Mucosa of rectum (tissue), 2 donors: ENCODE results near the gene MEAF6.

Experiments used
- H3K27ac ChIP-seq, 2 donors: one replicate each; pipeline ENCODE4 v1.7.0; 2013; ENCODE audit warnings: inconsistent platforms in 2 of 2, low read depth in 2 of 2, low read length in 2 of 2
- H3K27me3 ChIP-seq, 2 donors: one replicate each; pipeline ENCODE4 v1.7.0; 2013; ENCODE audit warnings: low read length in 2 of 2; ENCODE audit not compliant: control insufficient read depth in 2 of 2, insufficient read depth in 2 of 2
- H3K36me3 ChIP-seq, 2 donors: one replicate each; pipeline ENCODE4 v1.7.0; 2013; ENCODE audit warnings: low read length in 2 of 2; ENCODE audit not compliant: control insufficient read depth in 2 of 2, insufficient read depth in 2 of 2
- H3K4me1 ChIP-seq, 2 donors: one replicate each; pipeline ENCODE4 v1.7.0; 2013; ENCODE audit warnings: low read length in 2 of 2, mild to moderate bottlenecking in 1 of 2; ENCODE audit not compliant: control insufficient read depth in 2 of 2, insufficient read depth in 2 of 2
- H3K4me3 ChIP-seq, 2 donors: one replicate each; pipeline ENCODE4 v1.7.0; 2013; ENCODE audit warnings: low read length in 2 of 2
- H3K9ac ChIP-seq, 2 donors: one replicate each; pipeline ENCODE4 v1.7.0; 2013; ENCODE audit warnings: low read length in 2 of 2, low read depth in 1 of 2, mild to moderate bottlenecking in 1 of 2
- H3K9me3 ChIP-seq, 2 donors: one replicate each; pipeline ENCODE4 v1.7.0; 2013; ENCODE audit warnings: low read length in 2 of 2; ENCODE audit not compliant: control insufficient read depth in 2 of 2
- donor health status: healthy.
- donor health status: Normal muscosa, but diverticular disease.

MEAF6 gene

GRCh38 chr1:37479255-37480124, 35.1 kb downstream of the MEAF6 start:
- Histone ChIP-seq H3K9ac (peak overlapping the region; percentile 86 to 99), H3K27ac (peak overlapping the region; percentile 96 to 98), H3K4me1 (peaks cover 58 to 60% of the 10 kb centered on the region in 2 donors), H3K27me3 (no peaks in the 10 kb centered on the region), H3K4me3 (peak overlapping the region; percentile 89 to 97), H3K36me3 (peaks cover 59 to 67% of the 10 kb centered on the region in 2 donors), H3K9me3 (no peaks in the 10 kb centered on the region)

- no peaks in the 10 kb centered on the region for H3K27me3 ChIP-seq
- peak overlapping the region; percentile 96 to 98 for H3K27ac ChIP-seq
- peaks cover 57 to 61% of the 10 kb centered on the region in 2 donors for H3K36me3 ChIP-seq
- H3K4me1 ChIP-seq: peaks cover 60 to 63% of the 10 kb centered on the region in 2 donors
- peak overlapping the region; percentile 89 to 97 for H3K4me3 ChIP-seq
- H3K9me3 ChIP-seq: no peaks in the 10 kb centered on the region
- peak overlapping the region; percentile 86 to 99 for H3K9ac ChIP-seq
Observed at GRCh38 chr1:37478890-37479254, 35.7 kb downstream of the MEAF6 start.

- H3K27ac ChIP-seq: peak overlapping the region; percentile 96 to 98
- no peaks in the 10 kb centered on the region for H3K9me3 ChIP-seq
- H3K4me1 ChIP-seq: peaks cover 65 to 67% of the 10 kb centered on the region in 2 donors
- H3K9ac ChIP-seq: peak overlapping the region; percentile 86 to 99
- no peaks in the 10 kb centered on the region for H3K27me3 ChIP-seq
- peaks cover 53 to 57% of the 10 kb centered on the region in 2 donors for H3K36me3 ChIP-seq
- H3K4me3 ChIP-seq: peak overlapping the region; percentile 89 to 97
Observed at GRCh38 chr1:37478451-37478881, 36.1 kb downstream of the MEAF6 start.

GRCh38 chr1:37477946-37478345, 36.6 kb downstream of the MEAF6 start:
- H3K4me1 ChIP-seq: peaks cover 68 to 70% of the 10 kb centered on the region in 2 donors
- peaks cover 48 to 51% of the 10 kb centered on the region in 2 donors for H3K36me3 ChIP-seq
- H3K9ac ChIP-seq: peak overlapping the region; percentile 86 to 99

GRCh38 chr1:37477198-37477931, 37.2 kb downstream of the MEAF6 start:
- peak overlapping the region; percentile 89 to 97 for H3K4me3 ChIP-seq
- peak overlapping the region; percentile 96 to 98 for H3K27ac ChIP-seq
- peak overlapping the region; percentile 86 to 99 for H3K9ac ChIP-seq
- peaks cover 68 to 73% of the 10 kb centered on the region in 2 donors for H3K4me1 ChIP-seq
- H3K36me3 ChIP-seq: peaks cover 42 to 46% of the 10 kb centered on the region in 2 donors
- H3K27me3 ChIP-seq: no peaks in the 10 kb centered on the region
- H3K9me3 ChIP-seq: no peaks in the 10 kb centered on the region

More at GRCh38 chr1:37477946-37478345, 36.6 kb downstream of the MEAF6 start:
- Histone ChIP-seq H3K27me3 (no peaks in the 10 kb centered on the region), H3K4me3 (peak overlapping the region; percentile 89 to 97), H3K27ac (peak overlapping the region; percentile 96 to 98), H3K9me3 (no peaks in the 10 kb centered on the region)

- Histone ChIP-seq H3K36me3 (peaks cover 35 to 38% of the 10 kb centered on the region in 2 donors), H3K27me3 (no peaks in the 10 kb centered on the region), H3K9me3 (no peaks in the 10 kb centered on the region), H3K9ac (peak overlapping the region; percentile 86 to 99), H3K4me3 (peak overlapping the region; percentile 89 to 97), H3K4me1 (peaks cover 72 to 79% of the 10 kb centered on the region in 2 donors), H3K27ac (peak overlapping the region; percentile 96 to 98)
Observed at GRCh38 chr1:37476460-37477197, 37.9 kb downstream of the MEAF6 start.

- H3K27ac ChIP-seq: peak overlapping the region; percentile 96 to 98
- peak overlapping the region; percentile 89 to 97 for H3K4me3 ChIP-seq
- H3K9ac ChIP-seq: peak overlapping the region; percentile 86 to 99
Observed at GRCh38 chr1:37476087-37476452, 38.5 kb downstream of the MEAF6 start.

GRCh38 chr1:37475380-37476086, 39.0 kb downstream of the MEAF6 start:
- peaks cover 24 to 28% of the 10 kb centered on the region in 2 donors for H3K36me3 ChIP-seq
- no peaks in the 10 kb centered on the region for H3K9me3 ChIP-seq
- H3K9ac ChIP-seq: peak overlapping the region; percentile 86 to 99
- peaks cover 73 to 81% of the 10 kb centered on the region in 2 donors for H3K4me1 ChIP-seq
- H3K4me3 ChIP-seq: peak overlapping the region; percentile 89 to 97
- no peaks in the 10 kb centered on the region for H3K27me3 ChIP-seq
- peak overlapping the region; percentile 96 to 98 for H3K27ac ChIP-seq

More at GRCh38 chr1:37476087-37476452, 38.5 kb downstream of the MEAF6 start:
- H3K4me1 ChIP-seq: peaks cover 76 to 85% of the 10 kb centered on the region in 2 donors
- peaks cover 29 to 33% of the 10 kb centered on the region in 2 donors for H3K36me3 ChIP-seq
- no peaks in the 10 kb centered on the region for H3K27me3 ChIP-seq
- no peaks in the 10 kb centered on the region for H3K9me3 ChIP-seq

- Histone ChIP-seq H3K27me3 (no peaks in the 10 kb centered on the region), H3K36me3 (peaks cover 18 to 21% of the 10 kb centered on the region in 2 donors), H3K4me1 (peaks cover 66 to 74% of the 10 kb centered on the region in 2 donors), H3K9me3 (no peaks in the 10 kb centered on the region), H3K9ac (peak overlapping the region; percentile 86 to 99), H3K27ac (peak overlapping the region; percentile 96 to 98), H3K4me3 (peak overlapping the region; percentile 89 to 97)
Observed at GRCh38 chr1:37474697-37475379, 39.7 kb downstream of the MEAF6 start.
